Immature natural killer cell (primary cell): ENCODE measurements around the gene DRAM1. TPM values are rescaled to one million over a fixed set of nuclear protein-coding genes. Genes with fewer than 3 reads are reported as not detected.
A peak's percentile ranks its signal among the peaks of the same experiment; 100 is the strongest.
"Not testable (repeated sequence)": the region's sequence is repeated elsewhere in the genome, so short reads cannot be mapped to it uniquely, and the experiment has no call there.

Experiments used
- DNase-seq, 3 donors: peaks; one replicate each; pipeline ENCODE4 v3.0.0; 2022; ENCODE audit warnings: mixed read lengths in 1 of 3
- H3K27ac Mint-ChIP-seq, 6 donors: one replicate each; pipeline ENCODE4 v1.8.0; 2020; ENCODE audit warnings: mixed read lengths in 6 of 6, mild to moderate bottlenecking in 5 of 6, inconsistent platforms in 4 of 6, moderate library complexity in 3 of 6
- H3K27me3 Mint-ChIP-seq, 3 donors: one replicate each; pipeline ENCODE4 v1.8.0; 2020 to 2021; ENCODE audit warnings: low read depth in 3 of 3, mild to moderate bottlenecking in 3 of 3, mixed read lengths in 3 of 3, moderate library complexity in 3 of 3, inconsistent platforms in 1 of 3
- H3K36me3 Mint-ChIP-seq, 3 donors: one replicate each; pipeline ENCODE4 v1.8.0; 2020; ENCODE audit warnings: mixed read lengths in 3 of 3, inconsistent platforms in 2 of 3, mild to moderate bottlenecking in 2 of 3
- H3K4me1 Mint-ChIP-seq, 2 donors: one replicate each; pipeline ENCODE4 v1.8.0; 2020; ENCODE audit warnings: inconsistent platforms in 2 of 2, mild to moderate bottlenecking in 2 of 2, mixed read lengths in 2 of 2, moderate library complexity in 1 of 2
- H3K4me3 Mint-ChIP-seq, 5 donors: one replicate each; pipeline ENCODE4 v1.8.0; 2020; ENCODE audit warnings: mild to moderate bottlenecking in 5 of 5, mixed read lengths in 5 of 5, inconsistent platforms in 3 of 5, moderate library complexity in 3 of 5
- H3K9me3 Mint-ChIP-seq, 6 donors: one replicate each; pipeline ENCODE4 v1.8.0; 2020; ENCODE audit warnings: mild to moderate bottlenecking in 6 of 6, mixed read lengths in 6 of 6, inconsistent platforms in 4 of 6, moderate library complexity in 3 of 6
- polyA plus RNA-seq, 3 donors: library from polyadenylated mRNA; unstranded; fragments of 300-500 nt; fragmentation: Illumina TruSeq; gene quantifications; one replicate each; pipeline ENCODE4 v1.2.3, GENCODE V29; 2021

The DRAM1 gene
- polyA plus RNA-seq, 3 donors from 2014 or later: 2.1 to 7.6 (median 4.1) TPM

DNA sequence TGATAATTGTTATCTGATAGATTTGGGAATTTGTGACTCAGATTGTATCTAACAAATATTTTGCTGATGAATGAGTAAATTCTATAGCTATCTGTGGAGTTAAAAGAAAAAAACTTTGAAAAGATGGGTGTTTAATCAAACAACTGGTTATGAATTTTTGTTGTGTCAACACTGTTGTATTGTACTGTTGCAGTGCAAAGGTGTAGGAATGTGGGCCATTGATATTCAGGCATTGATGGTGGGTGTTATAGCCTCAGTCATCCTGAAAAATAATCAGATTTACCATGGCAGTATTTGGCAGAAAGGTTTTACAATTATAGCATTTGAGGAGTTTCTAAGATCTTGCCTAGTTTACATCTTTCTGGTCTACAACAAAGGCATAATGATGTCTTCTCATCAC, 15.4 kb downstream of the DRAM1 start:
- Mint-ChIP-seq H3K9me3 (no peaks in the 10 kb centered on the region), H3K4me1 (no peaks in the 10 kb centered on the region), H3K36me3 (peaks cover 0 to 3% (median 0%) of the 10 kb centered on the region in 3 donors), H3K27ac (no peak overlapping the region), H3K4me3 (no peak overlapping the region), H3K27me3 (no peaks in the 10 kb centered on the region)
- DNase-seq: no peak

DNA sequence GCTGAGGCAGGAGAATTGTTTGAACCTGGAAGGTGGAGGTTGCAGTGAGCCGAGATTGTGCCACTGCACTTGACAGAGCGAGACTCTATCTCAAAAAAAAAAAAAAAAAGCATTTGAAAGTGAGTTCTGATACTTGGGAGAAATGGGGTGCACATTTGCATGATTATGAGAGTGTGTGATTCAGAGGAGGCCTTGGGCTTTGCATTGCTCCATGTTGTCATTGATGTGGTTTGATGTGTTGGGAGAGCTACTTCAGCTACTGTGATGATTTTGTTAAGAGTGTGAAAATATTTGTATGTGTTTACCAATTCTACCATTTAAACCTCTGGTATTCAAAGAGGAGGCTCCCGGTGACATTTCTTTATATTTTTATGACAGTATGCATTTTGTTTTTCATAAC, 24.4 kb downstream of the DRAM1 start:
- peaks cover 0 to 4% (median 0%) of the 10 kb centered on the region in 3 donors for H3K27me3 Mint-ChIP-seq
- H3K36me3 Mint-ChIP-seq: peaks cover 0 to 21% (median 6%) of the 10 kb centered on the region in 3 donors
- H3K27ac Mint-ChIP-seq: peak overlapping the region in 3 of 6 donors; percentile 2 to 24 (median 9)
- peaks cover 20 to 21% of the 10 kb centered on the region in 2 donors for H3K4me1 Mint-ChIP-seq
- H3K4me3 Mint-ChIP-seq: peak overlapping the region in 1 of 5 donors; percentile 9
- no peaks in the 10 kb centered on the region for H3K9me3 Mint-ChIP-seq
- DNase-seq: no peak

DNA sequence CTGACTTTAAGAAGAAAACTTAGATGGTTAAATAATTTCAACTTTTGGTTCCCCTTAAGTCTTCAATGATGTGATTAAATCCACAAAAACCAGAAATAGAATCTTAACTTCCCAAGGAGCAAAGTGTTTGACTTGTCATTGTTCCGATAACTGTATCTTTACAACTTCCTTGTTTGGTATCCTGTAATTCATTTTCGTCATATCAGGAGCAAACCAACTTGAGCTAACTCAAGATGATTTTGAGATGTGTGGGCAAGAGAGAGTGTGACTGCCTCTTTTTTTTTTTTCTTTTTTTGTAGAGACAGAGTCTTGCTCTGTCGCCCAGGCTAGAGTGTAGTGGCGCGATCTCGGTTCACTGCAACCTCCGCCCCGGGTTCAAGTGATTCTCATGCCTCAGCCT, 25.3 kb downstream of the DRAM1 start:
- Mint-ChIP-seq H3K36me3 (peaks cover under 1 to 21% (median 6%) of the 10 kb centered on the region in 3 donors), H3K27ac (peak overlapping the region in 2 of 6 donors; percentile 2 to 7), H3K9me3 (no peaks in the 10 kb centered on the region), H3K4me3 (peak overlapping the region in 2 of 5 donors; percentile 13 to 52), H3K27me3 (peaks cover 0 to 4% (median 0%) of the 10 kb centered on the region in 3 donors), H3K4me1 (peaks cover 20 to 21% of the 10 kb centered on the region in 2 donors)
- DNase-seq: no peak

DNA sequence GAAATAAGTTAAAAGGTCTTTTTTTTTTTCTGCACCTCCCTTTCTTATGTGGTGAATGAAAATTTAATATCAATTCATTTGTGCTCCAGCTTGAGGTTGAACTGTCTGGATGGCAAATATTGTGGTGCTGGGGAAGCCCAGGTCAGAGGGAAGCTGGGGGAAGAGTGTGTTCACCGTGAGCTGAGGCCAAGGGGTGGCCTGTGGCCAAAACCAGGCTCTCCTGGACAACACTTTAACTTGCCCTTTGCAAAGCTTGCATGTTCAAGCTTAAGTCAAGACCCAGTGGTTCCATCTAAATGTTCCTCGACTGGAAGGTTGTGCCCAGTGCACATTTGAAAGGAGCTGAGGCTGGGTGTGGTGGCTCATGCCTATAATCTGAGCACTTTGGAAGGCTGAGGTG, 28.8 kb downstream of the DRAM1 start:
- Mint-ChIP-seq H3K9me3 (no peaks in the 10 kb centered on the region), H3K36me3 (peaks cover 4 to 9% (median 8%) of the 10 kb centered on the region in 3 donors)

DNA sequence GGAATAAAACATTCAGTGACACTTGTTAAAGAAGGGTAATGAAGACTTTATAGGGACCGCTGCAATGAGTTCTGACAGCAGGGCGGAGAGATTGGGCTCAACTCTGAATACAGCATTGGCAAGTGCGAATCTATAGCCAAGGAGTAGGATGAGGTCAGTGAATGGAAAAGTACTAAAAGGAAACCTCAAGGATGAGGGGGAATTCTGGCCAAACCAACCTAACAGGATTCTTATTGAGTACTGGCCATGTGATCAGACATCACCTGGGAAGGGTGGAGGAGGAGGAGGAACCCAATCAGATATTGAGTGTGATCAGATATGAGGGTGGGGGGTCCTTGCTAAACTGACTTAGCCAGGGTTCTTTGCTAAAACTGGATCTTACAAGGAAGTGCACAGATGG, 31.0 kb downstream of the DRAM1 start:
- H3K4me1 Mint-ChIP-seq: no peaks in the 10 kb centered on the region
- no peak for DNase-seq
- H3K27me3 Mint-ChIP-seq: no peaks in the 10 kb centered on the region
- H3K9me3 Mint-ChIP-seq: no peaks in the 10 kb centered on the region
- H3K27ac Mint-ChIP-seq: no peak overlapping the region
- H3K36me3 Mint-ChIP-seq: peaks cover 0 to 9% (median 4%) of the 10 kb centered on the region in 3 donors
- no peak overlapping the region for H3K4me3 Mint-ChIP-seq

More for the DNA sequence above, 28.8 kb downstream of the DRAM1 start:
- DNase-seq: no peak
- no peak overlapping the region for H3K27ac Mint-ChIP-seq
- peaks cover 16 to 17% of the 10 kb centered on the region in 2 donors for H3K4me1 Mint-ChIP-seq
- H3K27me3 Mint-ChIP-seq: peaks cover 0 to 4% (median 0%) of the 10 kb centered on the region in 3 donors
- no peak overlapping the region for H3K4me3 Mint-ChIP-seq

DNA sequence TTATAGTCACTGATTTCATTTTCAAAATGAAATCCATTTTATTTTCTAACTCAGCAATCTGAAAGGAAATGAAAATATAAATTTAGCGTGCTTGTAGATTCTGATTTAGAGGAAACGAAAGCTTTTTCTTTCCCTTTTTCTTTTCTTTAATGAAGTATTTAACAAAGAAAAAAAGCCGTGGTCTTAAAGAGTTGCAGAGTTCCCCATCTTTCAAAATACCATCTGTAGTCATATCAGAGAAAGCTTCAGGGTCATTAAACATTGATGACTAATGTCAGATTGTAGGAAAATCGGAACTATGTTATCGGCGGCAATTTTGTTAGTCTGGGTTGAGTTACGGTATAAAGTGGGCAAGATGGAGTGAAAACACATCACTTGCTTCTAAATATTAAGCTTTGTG, 32.3 kb downstream of the DRAM1 start:
- peak overlapping the region in 1 of 5 donors; percentile 57 for H3K4me3 Mint-ChIP-seq
- no peaks in the 10 kb centered on the region for H3K4me1 Mint-ChIP-seq
- no peak for DNase-seq
- H3K27ac Mint-ChIP-seq: no peak overlapping the region
- peaks cover 0 to 9% (median 4%) of the 10 kb centered on the region in 3 donors for H3K36me3 Mint-ChIP-seq
- H3K9me3 Mint-ChIP-seq: no peaks in the 10 kb centered on the region
- no peaks in the 10 kb centered on the region for H3K27me3 Mint-ChIP-seq

DNA sequence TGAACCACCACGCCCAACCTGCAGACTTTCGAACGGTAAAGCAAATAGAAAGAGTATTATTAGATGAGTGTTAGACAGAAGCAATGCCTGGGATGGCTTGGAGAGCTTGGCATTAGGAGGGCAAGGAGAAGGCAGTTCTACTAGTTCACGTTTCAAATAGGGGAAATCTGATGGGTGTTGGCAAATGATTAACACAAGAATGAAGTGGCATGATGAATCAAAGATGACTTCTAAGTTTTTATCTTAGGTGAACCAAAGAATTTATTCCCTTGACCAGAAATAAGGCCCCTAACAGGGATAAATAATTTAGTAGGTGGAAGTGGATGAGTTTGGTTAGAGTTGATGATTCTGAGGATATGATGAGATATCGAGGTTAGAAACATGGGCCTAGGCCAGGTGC, 38.5 kb downstream of the DRAM1 start:
- Mint-ChIP-seq H3K36me3 (peaks cover 0 to 8% (median 0%) of the 10 kb centered on the region in 3 donors), H3K27me3 (peaks cover 0 to 2% (median 2%) of the 10 kb centered on the region in 3 donors), H3K27ac (no peak overlapping the region), H3K4me3 (no peak overlapping the region), H3K4me1 (peaks cover 8 to 14% of the 10 kb centered on the region in 2 donors), H3K9me3 (no peaks in the 10 kb centered on the region)
- DNase-seq: no peak

DNA sequence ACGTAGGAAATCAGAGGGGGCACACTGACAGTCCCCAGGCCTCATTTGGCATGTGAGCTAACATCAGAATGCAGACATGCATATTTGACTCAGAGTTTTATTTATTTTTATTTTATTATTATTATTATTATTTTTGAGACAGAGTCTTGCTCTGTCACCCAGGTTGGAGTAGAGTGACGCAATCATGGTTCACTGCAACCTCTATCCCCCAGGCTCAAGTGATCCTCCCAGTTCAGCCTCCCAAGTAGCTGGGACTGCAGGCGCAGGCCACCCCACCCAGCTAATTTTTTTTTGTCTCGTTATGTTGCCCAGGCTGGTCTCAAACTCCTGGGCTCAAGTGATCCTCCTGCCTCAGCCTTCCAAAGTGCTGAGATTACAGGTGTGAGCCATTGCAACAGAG, 41.4 kb downstream of the DRAM1 start:
- not testable (repeated sequence) for DNase-seq, H3K27me3 Mint-ChIP-seq, H3K27ac Mint-ChIP-seq, H3K9me3 Mint-ChIP-seq, H3K4me3 Mint-ChIP-seq
- peaks cover 8 to 14% of the 10 kb centered on the region in 2 donors for H3K4me1 Mint-ChIP-seq
- peaks cover 4 to 14% (median 5%) of the 10 kb centered on the region in 3 donors for H3K36me3 Mint-ChIP-seq

DNA sequence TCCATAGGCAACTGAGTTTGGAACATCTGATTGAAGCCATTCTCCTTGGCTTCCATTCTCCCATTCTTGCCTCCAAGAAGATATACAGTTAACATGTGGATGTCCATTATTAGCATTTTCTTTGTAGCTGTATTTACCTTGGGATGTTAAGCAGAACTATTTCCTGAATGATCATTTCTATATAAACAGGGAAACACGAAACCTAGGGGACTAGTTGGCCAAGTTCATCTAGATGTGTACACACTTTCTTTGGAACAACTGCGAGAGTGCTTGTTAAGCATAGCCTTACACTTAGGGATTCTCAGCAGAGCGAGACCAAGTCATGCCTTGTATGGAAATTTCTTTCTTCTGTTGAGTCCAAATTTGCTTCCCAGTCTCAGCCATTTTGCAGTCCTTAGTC, 42.1 kb downstream of the DRAM1 start:
- H3K9me3 Mint-ChIP-seq: peaks cover 0 to 2% (median 0%) of the 10 kb centered on the region in 6 donors
- H3K36me3 Mint-ChIP-seq: peaks cover 4 to 18% (median 5%) of the 10 kb centered on the region in 3 donors
- H3K4me1 Mint-ChIP-seq: peaks cover 8 to 14% of the 10 kb centered on the region in 2 donors
- H3K27me3 Mint-ChIP-seq: peaks cover 0 to 2% (median 2%) of the 10 kb centered on the region in 3 donors
- no peak overlapping the region for H3K27ac Mint-ChIP-seq
- H3K4me3 Mint-ChIP-seq: no peak overlapping the region
- DNase-seq: no peak

DNA sequence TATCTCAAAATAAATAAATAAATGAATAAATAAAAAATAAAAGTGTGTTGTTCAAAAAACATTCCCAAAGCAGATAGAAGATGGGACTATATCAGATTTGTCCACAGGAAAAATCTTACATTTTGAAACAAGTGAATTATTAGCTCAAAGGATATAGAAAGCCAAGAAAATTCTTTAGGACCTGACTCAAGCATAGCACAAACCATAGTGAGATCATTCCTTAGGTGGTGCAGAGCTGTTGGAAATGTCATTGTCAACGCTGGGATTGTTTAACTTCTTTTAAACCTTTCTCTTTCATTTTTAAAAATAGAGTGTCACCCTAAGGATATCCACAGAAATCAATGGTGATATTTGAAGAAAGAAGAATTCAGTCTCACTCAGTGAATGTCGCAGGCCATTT, 43.5 kb downstream of the DRAM1 start:
- Mint-ChIP-seq H3K36me3 (peaks cover 4 to 18% (median 5%) of the 10 kb centered on the region in 3 donors), H3K27me3 (no peaks in the 10 kb centered on the region), H3K27ac (no peak overlapping the region), H3K4me3 (no peak overlapping the region), H3K9me3 (peaks cover 0 to 3% (median 0%) of the 10 kb centered on the region in 6 donors), H3K4me1 (peaks cover 8 to 14% of the 10 kb centered on the region in 2 donors)
- DNase-seq: no peak

DNA sequence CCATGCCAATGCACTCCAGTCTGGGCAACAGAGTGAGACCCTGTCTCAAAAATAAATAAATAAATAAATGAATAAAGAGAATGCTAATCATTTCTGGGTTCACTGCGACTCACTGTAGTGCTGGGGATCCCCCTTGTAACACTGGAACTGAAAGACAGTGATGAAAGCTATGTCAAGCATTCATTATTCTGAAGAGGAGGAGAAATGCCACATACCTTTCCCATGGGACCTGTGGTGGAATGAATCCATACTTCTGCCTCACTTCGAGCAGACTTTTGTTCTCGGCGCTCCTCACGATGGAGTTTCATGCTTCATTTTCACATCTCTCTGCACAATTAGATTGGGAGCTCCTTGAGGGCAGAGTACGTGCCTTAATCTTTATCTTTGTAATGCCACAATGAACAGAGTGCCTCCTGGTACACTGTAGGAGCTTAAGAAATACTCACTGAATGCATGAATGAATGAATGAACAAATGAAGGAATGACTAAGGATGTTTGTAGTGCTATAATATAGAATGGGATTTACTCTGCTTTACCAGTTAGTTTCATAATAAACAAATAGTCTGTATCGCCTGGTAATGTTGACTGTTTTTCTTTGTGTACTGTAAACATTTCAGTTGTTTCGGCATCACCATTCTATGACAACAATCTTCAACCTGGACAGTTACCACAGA, 45.8 kb downstream of the DRAM1 start:
- H3K27me3 Mint-ChIP-seq: peaks cover 0 to 2% (median 0%) of the 10 kb centered on the region in 3 donors
- peaks cover 0 to under 1% of the 10 kb centered on the region in 2 donors for H3K4me1 Mint-ChIP-seq
- H3K4me3 Mint-ChIP-seq: no peak overlapping the region
- DNase-seq: no peak
- no peak overlapping the region for H3K27ac Mint-ChIP-seq
- H3K9me3 Mint-ChIP-seq: peaks cover 0 to 3% (median 0%) of the 10 kb centered on the region in 6 donors
- peaks cover 4 to 14% (median 5%) of the 10 kb centered on the region in 3 donors for H3K36me3 Mint-ChIP-seq

DNA sequence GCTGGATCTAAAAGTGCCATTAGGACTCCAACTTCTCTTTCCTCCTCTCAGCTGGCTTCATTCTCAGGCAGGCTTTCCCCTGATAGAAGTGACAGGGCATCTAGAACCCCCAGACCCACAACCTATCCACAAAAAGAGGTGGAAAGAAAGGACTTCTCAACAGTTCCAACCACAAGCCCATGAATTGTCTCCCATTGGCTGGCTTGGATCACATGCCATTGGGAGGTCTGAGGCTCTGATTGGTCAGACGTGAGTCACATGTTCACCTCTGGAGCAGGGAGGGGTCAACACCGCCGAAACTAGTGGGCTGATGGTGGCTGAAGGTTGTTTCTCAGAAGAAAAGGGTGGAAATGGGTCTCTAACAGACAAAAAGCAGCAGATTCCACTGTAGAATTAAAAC, 47.2 kb downstream of the DRAM1 start:
- Mint-ChIP-seq H3K36me3 (peaks cover 4 to 14% (median 5%) of the 10 kb centered on the region in 3 donors), H3K27ac (no peak overlapping the region), H3K4me1 (no peaks in the 10 kb centered on the region)

DNA sequence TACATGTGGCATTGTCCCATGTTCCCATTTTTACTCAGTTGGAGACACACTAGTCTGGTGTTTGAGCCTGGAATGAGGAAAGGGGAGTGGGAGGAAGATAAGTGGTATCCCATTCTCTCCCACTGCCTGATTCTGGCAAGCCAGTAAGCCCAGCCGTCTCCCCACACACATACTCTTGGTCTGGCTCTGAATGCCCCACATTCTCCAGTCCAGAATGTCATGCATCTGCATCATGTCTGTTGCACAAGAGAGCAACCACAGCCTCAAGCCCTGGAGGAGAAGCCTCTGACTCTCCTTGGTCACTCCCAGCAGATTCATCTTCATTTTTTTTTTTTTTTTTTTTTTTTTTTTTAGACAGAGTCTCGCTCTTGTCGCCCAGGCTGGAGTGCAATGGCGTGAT, 48.0 kb downstream of the DRAM1 start:
- Mint-ChIP-seq H3K4me1 (no peaks in the 10 kb centered on the region), H3K27me3 (peaks cover 0 to 4% (median 2%) of the 10 kb centered on the region in 3 donors), H3K9me3 (peaks cover 0 to 3% (median 0%) of the 10 kb centered on the region in 6 donors), H3K36me3 (peaks cover 4 to 10% (median 5%) of the 10 kb centered on the region in 3 donors), H3K4me3 (no peak overlapping the region), H3K27ac (no peak overlapping the region)
- no peak for DNase-seq

More for the DNA sequence above, 47.2 kb downstream of the DRAM1 start:
- Mint-ChIP-seq H3K4me3 (no peak overlapping the region), H3K27me3 (peaks cover 0 to 3% (median 2%) of the 10 kb centered on the region in 3 donors), H3K9me3 (peaks cover 0 to 3% (median 0%) of the 10 kb centered on the region in 6 donors)
- DNase-seq: no peak

DNA sequence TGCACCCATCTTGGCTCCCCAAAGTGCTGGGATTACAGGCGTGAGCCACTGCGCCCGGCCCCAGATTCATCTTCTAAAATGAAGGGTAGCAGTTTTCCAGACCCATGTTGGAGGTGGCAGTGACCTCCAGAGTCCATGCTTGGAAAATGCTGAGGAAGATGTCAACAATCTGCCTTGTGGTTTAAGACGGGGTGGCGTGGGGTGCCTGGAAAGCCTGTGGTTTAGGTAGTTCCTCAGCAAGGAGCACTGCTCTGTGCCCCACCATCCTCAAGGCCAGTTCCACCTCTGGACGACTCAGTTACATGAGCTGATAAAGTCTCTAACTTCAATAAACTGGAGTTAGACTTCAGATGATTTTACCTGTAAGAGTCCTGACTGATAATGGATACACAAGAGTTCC, 48.6 kb downstream of the DRAM1 start:
- no peak for DNase-seq
- peaks cover 0 to 3% (median 0%) of the 10 kb centered on the region in 6 donors for H3K9me3 Mint-ChIP-seq
- H3K27ac Mint-ChIP-seq: no peak overlapping the region
- no peaks in the 10 kb centered on the region for H3K4me1 Mint-ChIP-seq
- H3K27me3 Mint-ChIP-seq: peaks cover 0 to 4% (median 2%) of the 10 kb centered on the region in 3 donors
- no peak overlapping the region for H3K4me3 Mint-ChIP-seq
- peaks cover 4 to 10% (median 5%) of the 10 kb centered on the region in 3 donors for H3K36me3 Mint-ChIP-seq
